Measurements from ENCODE around the gene DENND5A. TPM values are rescaled to one million over a fixed set of nuclear protein-coding genes. Genes with fewer than 3 reads are reported as not detected.
A peak's percentile ranks its signal among the peaks of the same experiment; 100 is the strongest.

Gene DENND5A
- total and polyA plus RNA-seq, 9 of the 15 experiments (the other 6 are each of a cell fraction or from before 2014, with no cell fraction given), result 11.7 to 130 (median 46.3) TPM

GRCh38 chr11:9313648-9314290, 48.6 kb upstream of the DENND5A start (continued):
- TF ChIP-seq ARID2 (IDR thresholded peaks at IDR 0.05), result 0 out of 2 replicates have a peak, but pooled peaks have one; percentile 36
- no peak for TF ChIP-seq SIRT6 (IDR thresholded peaks at IDR 0.05; ENCODE audit: low read depth, low read length)
- 0 out of 2 replicates have a peak, but pooled peaks have one; percentile 71 for TF ChIP-seq ZNF12 (CRISPR knock-in tag; IDR thresholded peaks at IDR 0.05)
- TF ChIP-seq JUND (IDR thresholded peaks at IDR 0.05; ENCODE audit: borderline replicate concordance, low read depth, low read length), result no peak
- TF ChIP-seq JUND (tag; IDR thresholded peaks at IDR 0.05; ENCODE audit: borderline replicate concordance, low read depth, low read length), result peak; percentile 9; the same call in 1 of the 3 replicates
- TF ChIP-seq TOE1 (IDR thresholded peaks at IDR 0.05; ENCODE audit: borderline replicate concordance), result no peak
- 0 out of 2 replicates have a peak, but pooled peaks have one; percentile 63 for TF ChIP-seq TOE1 (CRISPR knock-in tag; IDR thresholded peaks at IDR 0.05; ENCODE audit: borderline replicate concordance, low read depth)
- 0 out of 2 replicates have a peak, but pooled peaks have one; percentile 30 for TF ChIP-seq ELF2 (CRISPR knock-in tag; IDR thresholded peaks at IDR 0.05)
- 0 out of 2 replicates have a peak, but pooled peaks have one; percentile 15 for TF ChIP-seq ZNF609 (CRISPR knock-in tag; IDR thresholded peaks at IDR 0.05; ENCODE audit: borderline replicate concordance)
- no peak for TF ChIP-seq RAD51 (IDR thresholded peaks at IDR 0.05; ENCODE audit: borderline replicate concordance, low read depth)
- TF ChIP-seq SRSF9 (IDR thresholded peaks at IDR 0.05; ENCODE audit: borderline replicate concordance, low read depth, low read length), result no peak
- TF ChIP-seq FUS (optimal IDR thresholded peaks at IDR 0.05; ENCODE audit: low read depth, low read length), result no peak
- TF ChIP-seq SAP30 (IDR thresholded peaks at IDR 0.05; ENCODE audit: borderline replicate concordance, insufficient read depth, low read depth, low read length, poor library complexity, severe bottlenecking), result peak; percentile 35
- no peak for TF ChIP-seq ZNF584 (CRISPR knock-in tag; IDR thresholded peaks at IDR 0.05; ENCODE audit: low read depth)
- TF ChIP-seq MLLT1 (IDR thresholded peaks at IDR 0.05), result peak in 1 of 2 experiments; percentile 49; a peak in 1 of 4 replicates
- TF ChIP-seq BRD4 (IDR thresholded peaks at IDR 0.05), result peak; percentile 54; the same call in 1 of the 2 replicates
- 0 out of 2 replicates have a peak, but pooled peaks have one; percentile 56 for TF ChIP-seq BCOR (IDR thresholded peaks at IDR 0.05)
